ENCODE results near the gene NUTM2D.
"Not testable (repeated sequence)": the region's sequence is repeated elsewhere in the genome, so short reads cannot be mapped to it uniquely, and the experiment has no call there.

GRCh38 chr10:87308702-87309101 lies 48.8 kb upstream of the NUTM2D start:
- not testable (repeated sequence) for TF ChIP-seq CTCF (IDR thresholded peaks at IDR 0.05); ZFX (IDR thresholded peaks at IDR 0.05; ENCODE audit: borderline replicate concordance)

Data from 22Rv1 (cell line).